GM21423 (cell line): ENCODE results near the gene NTHL1.
A peak's percentile ranks its signal among the peaks of the same experiment; 100 is the strongest.
"Not testable (repeated sequence)": the region's sequence is repeated elsewhere in the genome, so short reads cannot be mapped to it uniquely, and the experiment has no call there.

Experiments used
- ATAC-seq: cut with Tn5 transposase; IDR thresholded peaks from one replicate; pipeline ENCODE4 v1.9.1; 2021; ENCODE audit warnings: mild to moderate bottlenecking, moderate library complexity; ENCODE audit not compliant: unreplicated experiment

NTHL1 gene

DNA sequence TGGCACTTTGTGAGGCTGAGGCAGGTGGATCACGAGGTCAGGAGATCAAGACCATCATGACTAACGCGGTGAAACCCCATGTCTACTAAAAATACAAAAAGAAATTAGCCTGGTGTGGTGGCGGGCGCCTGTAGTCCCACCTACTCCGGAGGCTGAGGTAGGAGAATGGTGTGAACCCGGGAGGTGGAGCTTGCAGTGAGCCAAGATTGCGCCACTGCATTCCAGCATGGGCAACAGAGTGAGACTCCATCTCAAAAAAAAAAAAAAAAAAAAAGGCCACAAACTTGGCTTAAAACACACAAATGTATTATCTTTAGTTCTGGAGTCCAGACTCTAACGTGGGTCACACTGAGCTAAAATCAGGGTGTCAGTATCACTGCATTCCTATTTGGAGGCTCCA is 35.9 kb downstream of the NTHL1 start:
- not testable (repeated sequence) for ATAC-seq

DNA sequence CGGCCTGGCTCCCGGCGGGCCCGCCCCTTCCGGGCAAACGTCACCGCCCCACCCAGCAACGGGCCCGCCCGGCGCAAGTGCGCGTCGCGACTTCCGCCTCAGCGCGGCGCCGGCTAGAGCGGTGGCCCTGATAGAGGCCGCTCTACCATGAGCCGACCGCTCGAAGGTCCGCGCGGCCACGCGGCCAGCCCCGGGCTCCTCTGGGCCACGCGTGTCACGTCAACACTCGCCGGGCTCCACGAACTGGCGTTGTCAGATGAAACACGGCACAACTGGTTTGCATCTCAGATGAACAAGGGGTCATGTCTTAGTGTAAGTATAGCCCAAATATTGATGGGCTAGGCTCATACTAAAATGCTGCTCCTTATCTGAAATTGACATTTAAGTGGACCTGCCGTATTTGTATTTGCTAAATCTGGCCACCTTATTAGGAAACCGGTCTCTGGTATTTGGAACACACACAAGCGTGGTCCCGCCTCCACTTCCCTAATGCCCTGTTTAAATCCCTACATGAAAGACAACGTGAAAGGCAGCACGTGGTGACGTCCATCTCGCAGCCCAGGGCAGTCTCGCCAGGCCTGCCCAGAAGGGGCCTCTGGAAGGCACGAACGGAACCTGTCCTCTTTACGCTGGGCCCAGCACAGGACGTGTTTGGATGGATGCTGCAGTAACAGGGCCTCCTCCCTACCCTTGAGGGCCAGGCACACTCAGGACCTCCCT is 37.7 kb downstream of the NTHL1 start, which contains the start of gene ZNF598:
Gene ZNF598 (minus strand): TSS at position 31 of the 720 bp plus-strand sequence.
- ATAC-seq, result peak; percentile 84

DNA sequence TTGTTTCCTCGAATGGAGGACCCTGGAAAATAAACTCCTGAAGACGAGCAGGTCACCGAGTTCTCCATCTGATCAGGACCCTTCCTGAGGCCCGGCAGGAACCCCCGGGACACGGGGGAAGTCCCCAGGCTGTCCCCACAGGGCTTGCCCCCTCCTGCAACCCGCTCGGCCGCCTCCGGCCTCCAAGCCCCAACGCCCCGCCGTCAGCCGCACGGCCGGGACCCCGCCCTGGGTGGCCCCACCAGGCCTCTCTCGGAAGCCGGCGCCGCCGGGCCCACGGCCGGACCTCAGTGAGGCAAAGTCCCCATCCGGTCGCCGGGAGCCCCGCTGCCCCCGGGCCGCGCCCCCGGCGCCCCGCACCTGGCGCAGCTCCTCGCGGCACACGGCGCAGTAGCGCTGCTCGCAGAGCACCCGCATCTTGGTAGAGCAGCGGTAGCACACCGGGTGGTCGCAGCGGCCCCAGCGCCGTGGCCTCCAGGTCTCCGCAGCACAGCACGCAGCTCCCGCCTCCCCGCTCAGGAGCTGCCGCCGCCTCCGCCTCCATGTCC is 38.4 kb downstream of the NTHL1 start:
- peak; percentile 28 for ATAC-seq

DNA sequence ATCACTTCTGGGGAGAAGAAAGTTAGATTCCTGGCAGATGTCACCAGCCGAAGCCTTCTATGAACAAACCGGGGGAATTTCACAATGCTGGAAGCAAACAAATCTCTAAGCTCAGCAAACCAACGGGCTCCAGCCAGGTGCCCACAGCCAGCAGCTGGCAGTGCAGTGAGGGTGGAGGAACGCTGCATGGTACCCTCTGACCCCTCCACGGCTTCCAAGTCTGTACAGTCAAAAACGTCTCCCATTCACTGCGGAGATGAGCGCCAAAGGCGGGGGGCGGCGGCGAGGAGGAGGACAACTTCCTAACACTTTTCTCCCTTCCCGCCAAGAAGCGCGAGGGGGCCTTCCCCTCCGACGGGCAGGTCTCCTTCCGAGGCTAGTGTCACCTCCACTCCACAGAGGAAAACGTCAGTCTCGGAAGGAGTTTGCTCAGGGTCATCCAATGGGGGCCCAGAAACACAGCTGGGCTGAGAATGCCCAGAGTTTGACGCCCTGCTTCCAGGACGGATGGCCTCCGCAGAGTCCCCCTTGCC is 38.9 kb downstream of the NTHL1 start:
- ATAC-seq, result no peak

DNA sequence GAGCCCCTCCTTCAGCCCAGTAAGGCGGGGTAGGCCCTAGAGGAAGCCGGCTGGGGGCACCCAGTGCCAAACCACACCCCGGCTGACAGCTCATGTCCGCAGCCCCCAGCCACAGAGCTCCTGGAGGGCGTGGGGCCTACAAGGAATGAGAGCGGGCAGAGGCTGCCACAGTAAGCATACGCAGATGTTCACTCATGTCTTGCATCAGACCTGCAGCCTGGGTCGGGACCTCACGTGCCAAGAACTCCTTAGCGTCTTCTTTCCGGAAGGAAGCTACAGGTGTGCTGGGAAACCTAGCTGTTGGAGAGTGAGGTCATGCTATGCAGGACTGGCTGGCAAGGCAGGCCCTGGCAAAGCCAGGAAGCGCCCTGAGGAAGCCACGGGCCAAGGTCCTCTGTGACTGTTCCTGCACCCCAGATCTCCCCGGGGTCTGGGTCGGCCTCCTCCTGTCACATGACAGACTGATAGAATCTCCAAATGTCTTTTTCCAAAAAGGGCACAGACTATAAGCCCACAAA is 39.6 kb downstream of the NTHL1 start:
- ATAC-seq, result no peak

DNA sequence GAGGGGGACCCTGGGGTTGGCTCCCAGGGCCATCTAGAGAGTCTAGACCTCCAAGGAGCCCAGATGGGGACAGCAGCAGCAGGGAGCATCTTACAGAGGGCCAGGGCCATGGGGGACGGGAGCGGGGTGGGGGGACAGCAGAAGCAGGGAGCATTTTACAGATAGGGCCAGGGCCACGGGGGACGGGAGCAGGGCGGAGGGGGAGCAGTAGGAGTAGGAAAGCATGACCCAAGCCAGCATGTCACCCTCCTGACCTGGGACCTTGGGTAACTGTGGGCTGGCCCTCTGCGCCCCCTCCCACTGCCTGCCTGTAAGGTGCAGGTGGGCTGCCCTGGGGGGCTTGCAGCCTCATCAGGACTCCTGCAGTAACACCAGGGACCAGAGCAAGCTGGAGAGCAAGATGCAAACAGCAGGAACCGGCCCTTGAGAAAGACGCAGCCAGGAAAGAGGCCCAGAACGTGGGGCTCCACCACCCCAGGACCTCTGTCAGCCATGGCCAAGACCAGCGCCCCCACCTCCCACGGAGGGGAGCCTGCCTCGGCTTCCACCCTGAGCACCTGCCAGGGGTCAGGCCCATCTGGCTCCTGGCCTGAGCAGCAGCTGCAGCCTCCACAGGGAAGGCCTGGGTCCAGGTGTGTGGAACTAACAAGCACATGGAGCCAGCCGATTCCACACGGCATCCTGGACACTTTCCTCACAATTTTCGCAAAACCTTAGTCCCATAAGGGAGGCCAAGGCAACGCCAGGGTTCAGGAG is 40.4 kb downstream of the NTHL1 start:
- ATAC-seq, result no peak

DNA sequence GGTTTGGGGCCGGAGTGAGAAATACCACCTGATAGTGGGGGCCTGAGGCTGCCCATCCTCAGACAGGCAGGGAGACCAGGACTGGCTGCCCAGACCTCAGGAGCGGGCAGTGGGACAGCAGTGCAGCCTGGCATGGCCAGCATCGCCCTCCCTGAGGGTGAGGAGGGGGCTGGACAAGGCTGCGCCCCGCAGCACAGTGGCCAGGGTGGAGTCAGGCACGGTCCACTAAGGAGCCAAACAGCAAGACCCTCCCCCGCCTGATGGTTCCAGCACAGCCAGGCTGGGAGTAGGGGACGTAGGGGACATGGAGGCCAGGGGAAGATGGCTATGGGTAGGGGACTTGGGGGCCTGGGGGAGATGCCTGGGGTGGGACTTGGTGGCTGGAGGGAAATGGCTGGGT is 41.3 kb downstream of the NTHL1 start:
- ATAC-seq, result no peak

DNA sequence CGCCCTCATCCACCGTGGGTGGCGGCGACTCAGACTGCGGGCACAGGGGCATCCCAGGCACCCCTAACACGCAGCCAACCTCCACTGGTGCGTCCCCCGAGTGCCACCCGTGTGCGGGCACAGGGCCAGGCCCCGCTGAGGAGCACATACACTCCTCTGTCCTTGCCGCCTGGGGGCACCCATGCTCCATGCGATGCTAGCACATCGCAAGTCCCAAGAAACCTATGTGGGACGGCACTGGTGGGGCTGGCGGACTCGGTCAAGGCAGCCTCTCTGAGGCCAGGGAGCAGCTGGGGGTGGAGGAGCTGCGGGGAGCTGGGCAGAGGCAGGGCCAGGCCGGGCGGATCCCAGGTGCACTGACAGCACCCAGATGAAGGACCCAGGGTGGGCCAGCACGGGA is 42.0 kb downstream of the NTHL1 start:
- ATAC-seq, result no peak

DNA sequence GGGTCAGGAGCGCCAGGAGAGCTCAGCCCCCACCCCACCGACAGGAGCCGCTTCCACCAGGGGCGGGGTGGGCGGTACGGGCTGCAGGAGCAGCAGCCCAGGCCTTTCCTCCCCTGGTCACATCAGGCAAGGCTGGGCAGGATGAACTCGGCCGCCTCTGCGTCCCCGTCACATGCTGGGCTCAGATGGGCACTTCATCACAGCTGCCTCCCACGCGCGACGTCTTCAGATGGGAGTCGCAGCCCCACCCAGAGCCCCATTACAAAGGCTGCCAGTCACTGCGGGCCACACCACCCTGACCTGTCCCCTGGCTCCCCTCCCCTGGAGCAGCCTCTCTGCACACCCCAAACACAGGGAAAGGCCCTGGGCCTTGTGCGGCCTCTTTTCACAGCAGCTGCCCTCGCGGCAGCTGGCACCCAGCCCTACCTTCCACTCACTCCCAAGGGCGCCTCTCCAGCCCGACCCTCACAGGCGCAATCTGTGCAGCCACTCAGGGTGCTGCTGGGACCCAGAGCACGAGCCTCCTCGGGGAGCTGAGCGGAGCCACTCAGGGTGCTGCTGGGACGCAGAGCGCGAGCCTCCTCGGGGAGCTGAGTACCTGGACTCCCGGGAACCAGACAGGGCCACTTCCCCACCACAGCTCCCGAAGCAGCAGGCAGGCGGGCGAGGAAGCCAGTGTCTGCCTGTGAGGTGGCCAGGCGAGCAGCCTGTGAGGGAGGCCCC is 42.7 kb downstream of the NTHL1 start:
- ATAC-seq, result no peak

DNA sequence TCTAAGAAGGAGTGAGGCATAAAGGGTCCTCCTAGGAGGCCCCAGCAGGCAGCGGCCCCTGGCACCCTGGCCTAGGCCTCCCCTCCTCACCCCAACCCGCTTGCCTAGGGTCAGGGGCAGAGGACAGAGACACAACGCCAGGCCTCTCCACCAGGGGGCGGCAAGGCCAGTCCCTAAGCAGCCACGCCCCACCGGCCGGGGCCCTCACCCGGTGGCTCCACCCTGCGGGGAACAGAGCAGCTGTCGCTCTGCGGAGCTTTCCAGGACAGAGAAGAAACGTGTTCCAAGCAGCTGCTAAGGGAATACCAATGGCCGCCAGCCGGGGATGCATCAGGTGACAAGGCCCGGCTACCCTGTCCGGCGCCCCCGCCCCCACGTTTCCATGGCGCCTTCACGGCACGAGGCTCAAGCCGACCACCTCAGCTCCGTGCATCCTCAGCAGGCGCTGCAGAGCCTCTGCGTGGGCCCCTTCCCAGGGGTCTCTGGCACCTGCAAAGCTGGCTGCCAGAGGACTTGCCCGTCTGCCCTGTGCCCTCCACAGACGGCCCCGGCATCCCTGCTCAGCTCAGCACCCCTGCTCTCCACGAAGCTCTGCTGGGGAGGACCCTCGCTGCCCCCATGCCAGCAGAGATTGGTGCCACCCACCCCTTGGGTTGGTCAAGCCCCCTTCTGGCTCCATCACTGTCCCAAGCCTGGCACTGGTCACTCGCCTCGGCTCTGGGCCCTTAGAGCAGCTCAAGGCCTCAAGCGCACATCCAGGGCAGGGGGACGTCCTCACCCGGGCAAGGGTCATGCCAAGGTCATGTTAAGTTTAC is 43.6 kb downstream of the NTHL1 start:
- ATAC-seq, result peak; percentile 46

DNA sequence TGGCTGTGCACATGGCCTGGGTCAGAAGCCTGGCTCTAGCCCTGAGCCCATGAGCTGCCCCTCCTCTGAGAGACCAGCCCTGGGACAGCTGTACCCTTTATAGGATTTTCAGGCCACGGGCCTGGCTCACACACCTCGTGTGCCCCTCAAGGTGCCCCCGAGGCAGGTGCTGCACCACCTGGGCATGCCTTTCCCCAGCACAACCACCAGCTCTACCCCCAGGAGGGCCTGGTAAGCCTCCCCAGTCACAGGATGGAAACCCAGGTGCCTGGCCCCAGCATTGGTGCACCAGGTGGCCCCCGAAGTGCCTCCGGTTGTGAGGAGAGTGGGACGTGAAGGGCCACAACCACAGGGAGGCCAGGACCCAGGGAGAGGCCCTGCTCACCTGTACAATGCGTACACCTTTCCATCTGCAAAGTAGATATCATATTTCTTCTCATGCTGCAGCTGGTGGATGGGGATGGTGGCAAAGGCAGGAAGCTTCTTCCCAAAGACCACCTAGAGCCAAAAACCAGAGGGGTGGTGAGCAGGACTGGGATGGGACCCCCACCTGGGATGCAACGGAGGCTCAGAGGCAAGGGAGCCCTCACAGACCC is 44.3 kb downstream of the NTHL1 start:
- ATAC-seq, result no peak

DNA sequence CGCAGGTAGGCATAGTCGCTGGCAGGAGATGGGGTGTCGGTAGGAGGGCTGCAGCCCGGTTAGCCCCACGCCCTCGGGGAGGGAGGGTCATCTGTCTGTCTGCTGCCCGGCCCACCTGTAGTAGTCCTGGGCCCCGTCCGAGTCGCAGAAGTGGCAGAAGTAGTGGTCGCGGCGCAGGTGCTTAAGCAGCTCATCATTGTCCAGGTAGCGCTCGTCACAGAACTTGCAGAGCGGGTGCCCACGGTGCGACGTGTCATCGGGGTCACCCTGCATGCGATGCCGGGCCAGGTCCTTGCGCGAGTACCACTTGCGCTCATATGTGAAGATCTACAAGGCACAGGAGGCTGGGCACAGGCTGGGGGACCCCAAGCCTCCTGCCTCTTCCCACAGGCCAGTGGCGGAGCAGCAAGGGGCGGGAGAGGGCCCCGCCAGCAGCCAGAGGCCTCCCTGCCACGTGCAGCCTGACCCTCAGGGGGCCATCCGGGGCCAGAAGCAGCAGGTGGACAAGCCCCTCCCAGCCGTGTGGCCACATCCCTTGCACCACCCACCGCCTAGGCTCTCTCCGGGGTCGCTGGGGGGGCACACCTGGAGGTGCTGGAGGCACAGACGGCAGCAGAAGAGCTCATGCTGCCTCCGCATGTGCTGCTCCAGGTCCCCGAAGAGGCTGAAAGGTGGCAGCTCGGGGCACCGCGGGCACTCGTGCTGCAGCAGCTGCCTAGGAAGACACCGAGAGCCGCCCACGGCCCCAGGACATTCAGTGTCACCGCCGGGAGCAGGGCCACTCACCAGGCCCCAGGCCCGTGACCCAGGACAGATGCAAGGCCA is 45.0 kb downstream of the NTHL1 start:
- ATAC-seq, result no peak

DNA sequence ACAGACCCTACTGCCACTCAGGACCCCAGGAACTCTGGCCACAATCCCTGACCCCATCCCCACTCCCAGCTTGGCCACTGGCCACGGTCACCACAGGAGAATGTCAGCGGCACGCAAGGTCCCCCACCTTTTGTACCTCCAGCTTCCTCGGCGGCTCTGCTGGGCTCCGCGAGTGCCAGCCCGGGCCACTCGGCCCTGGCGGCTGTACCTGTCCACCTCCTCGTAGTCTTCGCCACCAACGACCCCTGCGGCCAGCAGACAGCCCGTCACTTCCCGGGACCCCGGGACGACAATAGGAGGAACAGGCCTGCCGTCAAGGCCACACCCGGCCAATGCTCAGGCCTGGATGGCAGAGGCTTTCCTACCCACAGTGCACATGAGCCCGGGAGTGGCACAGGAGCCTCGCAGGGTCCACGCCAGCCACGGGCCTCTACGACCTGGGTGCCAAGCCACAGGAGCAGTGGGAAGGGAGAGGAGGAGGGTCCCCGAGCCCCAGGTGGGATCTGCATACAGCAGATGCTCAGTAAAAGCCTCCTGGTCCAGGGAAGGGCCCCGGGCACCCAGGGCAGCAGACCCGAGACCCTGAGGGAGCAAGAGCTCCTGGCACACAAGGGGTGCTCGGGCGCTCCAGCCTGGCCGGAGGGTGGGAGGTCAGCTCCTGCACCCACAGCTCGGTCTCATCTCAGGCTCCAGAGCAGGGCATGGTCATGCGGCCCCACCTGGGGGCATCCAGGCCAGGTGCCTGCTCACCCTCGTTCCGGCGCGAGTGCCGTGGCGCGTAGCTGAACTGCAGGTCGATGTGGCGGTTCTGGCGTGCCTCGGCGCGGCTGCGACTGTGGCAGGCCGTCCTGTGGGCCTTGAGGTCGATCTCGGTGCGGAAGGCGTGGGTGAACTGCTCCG is 45.9 kb downstream of the NTHL1 start:
- no peak for ATAC-seq

DNA sequence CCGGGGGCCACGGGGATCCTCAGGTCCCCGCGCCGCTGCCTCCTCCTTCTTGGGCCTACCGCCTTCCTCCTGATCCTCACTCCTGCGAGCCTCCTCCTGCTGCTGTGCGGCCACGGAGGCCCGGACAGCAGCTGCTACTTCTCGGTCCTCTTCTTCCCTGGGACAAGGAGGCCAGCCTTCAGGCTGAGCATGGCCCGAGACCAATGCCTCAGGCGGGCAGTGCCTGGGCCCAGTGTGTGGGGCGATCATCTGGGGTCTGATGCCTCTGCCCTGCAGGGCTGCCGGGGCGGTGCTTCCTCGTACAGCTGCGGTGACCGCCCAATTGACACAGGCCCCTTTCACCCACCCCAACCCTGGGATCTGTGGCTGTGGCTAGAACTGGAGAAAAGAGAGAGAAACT is 46.6 kb downstream of the NTHL1 start:
- ATAC-seq, result no peak

DNA sequence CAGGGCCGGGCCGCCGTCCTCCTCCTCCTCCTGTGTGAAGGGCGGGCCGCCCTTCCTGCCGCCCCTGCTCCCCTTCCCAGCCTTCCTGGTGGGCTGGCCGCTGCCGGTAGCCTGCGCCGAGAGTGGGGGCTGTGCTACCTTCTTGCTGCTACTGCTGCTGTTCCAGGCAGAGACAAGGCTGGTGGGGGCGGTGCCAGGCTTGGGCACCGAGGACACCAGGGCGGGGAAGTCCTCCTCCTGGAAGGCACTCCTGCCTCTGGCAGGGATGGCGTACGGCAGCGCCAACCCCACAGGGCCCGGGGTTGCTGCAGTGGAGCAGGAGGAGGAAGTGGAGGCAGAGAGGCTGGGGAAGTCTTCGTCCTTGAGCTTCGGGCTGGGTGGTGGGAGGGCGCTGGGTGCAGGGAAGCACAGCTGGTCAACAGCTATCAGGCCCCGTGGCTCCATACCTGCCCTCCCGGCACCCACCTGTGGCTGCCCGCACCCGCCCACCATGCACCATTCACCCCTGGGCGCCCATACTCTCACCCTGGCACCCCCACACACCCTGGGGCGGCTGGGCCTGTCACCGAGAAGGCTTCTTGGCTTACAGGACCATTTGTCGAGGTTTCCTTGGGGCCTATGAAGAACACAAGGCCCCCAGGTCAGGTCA is 47.6 kb downstream of the NTHL1 start:
- no peak for ATAC-seq

DNA sequence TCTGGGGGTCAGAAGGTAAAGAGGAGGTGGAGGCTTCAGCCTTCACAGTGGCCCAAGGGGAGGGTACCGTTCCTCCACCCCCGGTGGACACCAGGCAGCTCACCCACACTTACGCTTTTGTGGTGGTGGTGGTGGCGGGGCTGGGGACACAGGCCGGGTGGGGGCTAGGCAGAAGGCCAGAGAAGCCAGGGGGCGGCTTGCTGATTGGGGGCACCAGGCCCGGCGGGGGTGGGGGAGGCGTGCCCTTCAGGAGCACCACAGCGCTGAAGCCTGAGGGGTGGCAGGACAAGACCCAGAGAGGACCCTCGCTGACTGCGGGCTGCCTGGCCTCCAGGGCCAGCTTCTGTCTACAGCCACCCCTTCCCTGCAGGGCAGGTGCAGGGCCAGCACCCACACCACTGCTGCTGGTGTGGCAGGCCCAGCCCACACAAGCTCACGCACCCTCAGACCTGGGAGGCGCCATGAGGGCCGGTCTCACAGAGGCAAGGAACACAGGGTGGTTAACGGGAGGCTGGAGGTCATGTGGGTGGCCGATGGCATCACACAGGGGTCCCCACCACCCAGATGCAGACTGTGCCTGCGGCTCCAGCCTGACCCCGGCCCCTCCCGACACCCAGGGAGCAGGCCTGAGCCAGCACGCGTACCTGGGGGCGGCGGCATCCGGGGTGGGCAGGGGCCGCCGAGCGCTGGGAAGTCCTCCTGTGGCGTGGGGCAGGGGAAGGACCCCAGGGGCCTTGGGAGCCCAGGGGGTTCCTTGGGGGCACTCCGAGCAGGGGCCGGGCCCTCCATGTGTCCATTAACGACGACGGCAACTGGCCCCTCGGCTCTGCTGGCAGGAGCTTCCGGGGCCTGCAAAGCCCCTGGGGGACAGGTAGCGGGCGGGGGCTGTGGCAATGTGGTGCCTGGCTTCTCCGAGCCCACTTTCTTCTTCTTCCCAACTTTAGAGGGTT is 48.5 kb downstream of the NTHL1 start:
- no peak for ATAC-seq
